ENCODE results near the gene FCSK. TPM values are rescaled to one million over a fixed set of nuclear protein-coding genes. Genes with fewer than 3 reads are reported as not detected.

FCSK gene
- total RNA-seq, 1 donor from 2014 or later: 18.8 TPM

- H3K4me1 Mint-ChIP-seq (ENCODE audit: low read depth): peaks cover 2% of the 10 kb centered on the region
- H3K27ac Mint-ChIP-seq: no peak overlapping the region
- H3K27me3 Mint-ChIP-seq: no peaks in the 10 kb centered on the region
- TF ChIP-seq CTCF (IDR thresholded peaks at IDR 0.05; ENCODE audit: unreplicated experiment): no peak
- H3K36me3 Mint-ChIP-seq (ENCODE audit: insufficient read depth): no peaks in the 10 kb centered on the region
- no peak for DNase-seq (ENCODE audit: low spot score, unreplicated experiment)
- H3K9me3 Mint-ChIP-seq (ENCODE audit: low read depth): no peaks in the 10 kb centered on the region
- H3K4me3 Mint-ChIP-seq (ENCODE audit: low read depth): no peak overlapping the region
Observed at GRCh38 chr16:70466805-70467076, 12.3 kb downstream of the FCSK start.

- Mint-ChIP-seq H3K27ac (no peak overlapping the region), H3K4me3 (ENCODE audit: low read depth) (no peak overlapping the region), H3K27me3 (no peaks in the 10 kb centered on the region), H3K36me3 (ENCODE audit: insufficient read depth) (no peaks in the 10 kb centered on the region), H3K9me3 (ENCODE audit: low read depth) (no peaks in the 10 kb centered on the region), H3K4me1 (ENCODE audit: low read depth) (peaks cover 2% of the 10 kb centered on the region)
- no peak for TF ChIP-seq CTCF (IDR thresholded peaks at IDR 0.05; ENCODE audit: unreplicated experiment)
- no peak for DNase-seq (ENCODE audit: low spot score, unreplicated experiment)
Observed at GRCh38 chr16:70467113-70467512, 12.7 kb downstream of the FCSK start.

- Mint-ChIP-seq H3K36me3 (ENCODE audit: insufficient read depth) (no peaks in the 10 kb centered on the region), H3K4me3 (ENCODE audit: low read depth) (no peak overlapping the region), H3K4me1 (ENCODE audit: low read depth) (peaks cover 2% of the 10 kb centered on the region), H3K27ac (no peak overlapping the region), H3K27me3 (no peaks in the 10 kb centered on the region), H3K9me3 (ENCODE audit: low read depth) (no peaks in the 10 kb centered on the region)
- TF ChIP-seq CTCF (IDR thresholded peaks at IDR 0.05; ENCODE audit: unreplicated experiment): no peak
- DNase-seq (ENCODE audit: low spot score, unreplicated experiment): no peak
Observed at GRCh38 chr16:70467608-70468007, 13.2 kb downstream of the FCSK start.

GRCh38 chr16:70468776-70469525 lies 14.6 kb downstream of the FCSK start:
- DNase-seq (ENCODE audit: low spot score, unreplicated experiment): no peak
- no peaks in the 10 kb centered on the region for H3K9me3 Mint-ChIP-seq (ENCODE audit: low read depth)
- no peak for TF ChIP-seq CTCF (IDR thresholded peaks at IDR 0.05; ENCODE audit: unreplicated experiment)
- no peaks in the 10 kb centered on the region for H3K27me3 Mint-ChIP-seq
- no peaks in the 10 kb centered on the region for H3K36me3 Mint-ChIP-seq (ENCODE audit: insufficient read depth)
- peaks cover 2% of the 10 kb centered on the region for H3K4me1 Mint-ChIP-seq (ENCODE audit: low read depth)
- no peak overlapping the region for H3K4me3 Mint-ChIP-seq (ENCODE audit: low read depth)
- H3K27ac Mint-ChIP-seq: no peak overlapping the region

- no peak overlapping the region for H3K4me3 Mint-ChIP-seq (ENCODE audit: low read depth)
- DNase-seq (ENCODE audit: low spot score, unreplicated experiment): no peak
- H3K4me1 Mint-ChIP-seq (ENCODE audit: low read depth): peaks cover 2% of the 10 kb centered on the region
- no peak for TF ChIP-seq CTCF (IDR thresholded peaks at IDR 0.05; ENCODE audit: unreplicated experiment)
- H3K36me3 Mint-ChIP-seq (ENCODE audit: insufficient read depth): no peaks in the 10 kb centered on the region
- H3K9me3 Mint-ChIP-seq (ENCODE audit: low read depth): no peaks in the 10 kb centered on the region
- H3K27ac Mint-ChIP-seq: peak overlapping the region; percentile 87
- no peaks in the 10 kb centered on the region for H3K27me3 Mint-ChIP-seq
Observed at GRCh38 chr16:70470141-70470926, 15.9 kb downstream of the FCSK start.
